ENCODE measurements around the gene LGALS3.

- TF ChIP-seq, protein P1, sequence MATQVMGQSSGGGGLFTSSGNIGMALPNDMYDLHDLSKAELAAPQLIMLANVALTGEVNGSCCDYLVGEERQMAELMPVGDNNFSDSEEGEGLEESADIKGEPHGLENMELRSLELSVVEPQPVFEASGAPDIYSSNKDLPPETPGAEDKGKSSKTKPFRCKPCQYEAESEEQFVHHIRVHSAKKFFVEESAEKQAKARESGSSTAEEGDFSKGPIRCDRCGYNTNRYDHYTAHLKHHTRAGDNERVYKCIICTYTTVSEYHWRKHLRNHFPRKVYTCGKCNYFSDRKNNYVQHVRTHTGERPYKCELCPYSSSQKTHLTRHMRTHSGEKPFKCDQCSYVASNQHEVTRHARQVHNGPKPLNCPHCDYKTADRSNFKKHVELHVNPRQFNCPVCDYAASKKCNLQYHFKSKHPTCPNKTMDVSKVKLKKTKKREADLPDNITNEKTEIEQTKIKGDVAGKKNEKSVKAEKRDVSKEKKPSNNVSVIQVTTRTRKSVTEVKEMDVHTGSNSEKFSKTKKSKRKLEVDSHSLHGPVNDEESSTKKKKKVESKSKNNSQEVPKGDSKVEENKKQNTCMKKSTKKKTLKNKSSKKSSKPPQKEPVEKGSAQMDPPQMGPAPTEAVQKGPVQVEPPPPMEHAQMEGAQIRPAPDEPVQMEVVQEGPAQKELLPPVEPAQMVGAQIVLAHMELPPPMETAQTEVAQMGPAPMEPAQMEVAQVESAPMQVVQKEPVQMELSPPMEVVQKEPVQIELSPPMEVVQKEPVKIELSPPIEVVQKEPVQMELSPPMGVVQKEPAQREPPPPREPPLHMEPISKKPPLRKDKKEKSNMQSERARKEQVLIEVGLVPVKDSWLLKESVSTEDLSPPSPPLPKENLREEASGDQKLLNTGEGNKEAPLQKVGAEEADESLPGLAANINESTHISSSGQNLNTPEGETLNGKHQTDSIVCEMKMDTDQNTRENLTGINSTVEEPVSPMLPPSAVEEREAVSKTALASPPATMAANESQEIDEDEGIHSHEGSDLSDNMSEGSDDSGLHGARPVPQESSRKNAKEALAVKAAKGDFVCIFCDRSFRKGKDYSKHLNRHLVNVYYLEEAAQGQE (IDR thresholded peaks at IDR 0.05; ENCODE audit: insufficient read depth in 1 of 2, low read depth in 2 of 2, low read length in 2 of 2): no peak
- TF ChIP-seq FOXP2 (optimal IDR thresholded peaks at IDR 0.05; ENCODE audit: borderline replicate concordance, extremely low read depth, extremely low read length, insufficient read depth) (no peak), TAF1 (IDR thresholded peaks at IDR 0.05; ENCODE audit: borderline replicate concordance, insufficient read depth, low read length) (no peak), POLR2AphosphoS5 (IDR thresholded peaks at IDR 0.05; ENCODE audit: low read depth, low read length) (no peak), SIN3A (IDR thresholded peaks at IDR 0.05; ENCODE audit: borderline replicate concordance, insufficient read depth, low read length) (no peak)
These were observed 11.1 kb upstream of the LGALS3 start for GRCh38 chr14:55117803-55118441.
